SK-N-SH treated with all-trans-retinoic acid at 6 μM for 48 hours (cell line): Measurements from ENCODE around the gene SOS1.
A peak's percentile ranks its signal among the peaks of the same experiment; 100 is the strongest.

Source experiments
- ATAC-seq: fragments of 200-7000 bp; cut with Tn5 transposase; 3 replicates; pipeline ENCODE4 v1.9.1; 2020; ENCODE audit warnings: mild to moderate bottlenecking, moderate library complexity
- ARNTL ChIP-seq: fragments of 450-650 bp; formaldehyde crosslinking; IDR thresholded peaks from 2 replicates; pipeline ENCODE4 v1.5.0; 2020; ENCODE audit warnings: low read depth, mild to moderate bottlenecking, moderate library complexity, borderline replicate concordance
- CREB5 ChIP-seq: fragments of 250-450 bp; sonication (Bioruptor Pico); IDR thresholded peaks from 2 replicates; pipeline ENCODE4 v1.5.1; 2020; ENCODE audit warnings: low read depth, mild to moderate bottlenecking, moderate library complexity
- CSDC2 ChIP-seq: fragments of 250-450 bp; sonication (Bioruptor Pico); IDR thresholded peaks from 2 replicates; pipeline ENCODE4 v1.5.0; 2020; ENCODE audit warnings: mild to moderate bottlenecking, moderate library complexity
- ESRRG ChIP-seq: fragments of 250-450 bp; sonication (Bioruptor Pico); IDR thresholded peaks from 2 replicates; pipeline ENCODE4 v1.6.1; 2021; ENCODE audit warnings: mild to moderate bottlenecking
- GLIS3 ChIP-seq: fragments of 250-450 bp; sonication (Bioruptor Pico); IDR thresholded peaks from 2 replicates; pipeline ENCODE4 v1.5.0; 2020; ENCODE audit warnings: mild to moderate bottlenecking, moderate library complexity
- ISL1 ChIP-seq: fragments of 250-450 bp; sonication (Bioruptor Pico); IDR thresholded peaks from 2 replicates; pipeline ENCODE4 v2.1.2; 2022; ENCODE audit warnings: mild to moderate bottlenecking, moderate library complexity
- OSR1 ChIP-seq: fragments of 250-450 bp; sonication (Bioruptor Pico); IDR thresholded peaks from 2 replicates; pipeline ENCODE4 v1.8.0; 2022; ENCODE audit warnings: moderate library complexity, mild to moderate bottlenecking, inconsistent platforms
- PPARA ChIP-seq: fragments of 250-450 bp; sonication (Bioruptor Pico); IDR thresholded peaks from 2 replicates; pipeline ENCODE4 v1.5.0; 2020; ENCODE audit warnings: mild to moderate bottlenecking, borderline replicate concordance
- RARB ChIP-seq: fragments of 250-450 bp; sonication (Bioruptor Pico); IDR thresholded peaks from 2 replicates; pipeline ENCODE4 v1.8.0; 2021; ENCODE audit warnings: mild to moderate bottlenecking, moderate library complexity
- SNAI2 ChIP-seq: fragments of 250-450 bp; sonication (Bioruptor Pico); IDR thresholded peaks from 2 replicates; pipeline ENCODE4 v1.5.0; 2020; ENCODE audit warnings: mild to moderate bottlenecking, moderate library complexity
- TCF4 ChIP-seq: fragments of 250-450 bp; sonication (Bioruptor Pico); IDR thresholded peaks from 2 replicates; pipeline ENCODE4 v1.8.0; 2021; ENCODE audit warnings: mild to moderate bottlenecking, moderate library complexity, borderline replicate concordance
- TOX ChIP-seq: fragments of 250-450 bp; sonication (Bioruptor Pico); IDR thresholded peaks from 2 replicates; pipeline ENCODE4 v1.8.0; 2021; ENCODE audit warnings: mild to moderate bottlenecking, moderate library complexity, borderline replicate concordance
- TSHZ2 ChIP-seq: fragments of 250-450 bp; sonication (Bioruptor Pico); IDR thresholded peaks from 2 replicates; pipeline ENCODE4 v1.5.0; 2020; ENCODE audit warnings: mild to moderate bottlenecking, moderate library complexity
- ZC3H10 ChIP-seq: fragments of 250-450 bp; sonication (Bioruptor Pico); IDR thresholded peaks from 2 replicates; pipeline ENCODE4 v1.5.1; 2021; ENCODE audit warnings: mild to moderate bottlenecking, moderate library complexity
- ZFP3 ChIP-seq: fragments of 250-450 bp; sonication (Bioruptor Pico); IDR thresholded peaks from 2 replicates; pipeline ENCODE4 v1.5.0; 2020; ENCODE audit warnings: mild to moderate bottlenecking, moderate library complexity
- ZFP30 ChIP-seq: fragments of 450-650 bp; formaldehyde crosslinking; IDR thresholded peaks from 2 replicates; pipeline ENCODE4 v1.5.0; 2022; ENCODE audit warnings: mild to moderate bottlenecking, moderate library complexity
- ZNF565 ChIP-seq: fragments of 450-650 bp; formaldehyde crosslinking; conservative IDR thresholded peaks from 2 replicates; pipeline ENCODE4 v1.5.0; 2020; ENCODE audit warnings: low read depth, mild to moderate bottlenecking, moderate library complexity
- ZNF70 ChIP-seq: fragments of 450-650 bp; formaldehyde crosslinking; IDR thresholded peaks from 2 replicates; pipeline ENCODE4 v1.5.0; 2020; ENCODE audit warnings: mild to moderate bottlenecking, moderate library complexity
- ZNF8 ChIP-seq: fragments of 450-650 bp; formaldehyde crosslinking; IDR thresholded peaks from 2 replicates; pipeline ENCODE4 v1.5.0; 2020; ENCODE audit warnings: mild to moderate bottlenecking, moderate library complexity
- TF ChIP-seq, protein P1 (sequence below): fragments of 250-450 bp; sonication (Bioruptor Pico); IDR thresholded peaks from 2 replicates; pipeline ENCODE4 v1.8.0; 2020; ENCODE audit warnings: mild to moderate bottlenecking, moderate library complexity, borderline replicate concordance
- TF ChIP-seq, protein P2 (sequence below): fragments of 250-450 bp; sonication (Bioruptor Pico); IDR thresholded peaks from 2 replicates; pipeline ENCODE4 v1.5.1; 2021; ENCODE audit warnings: mild to moderate bottlenecking, moderate library complexity

The SOS1 gene

GRCh38 chr2:39120521-39120770, 405 bp downstream of the SOS1 start:
- ATAC-seq = no peak
- TF ChIP-seq ZC3H10 (CRISPR knock-in tag) = no peak
- TF ChIP-seq OSR1 (CRISPR knock-in tag) = no peak
- TF ChIP-seq, protein P1, sequence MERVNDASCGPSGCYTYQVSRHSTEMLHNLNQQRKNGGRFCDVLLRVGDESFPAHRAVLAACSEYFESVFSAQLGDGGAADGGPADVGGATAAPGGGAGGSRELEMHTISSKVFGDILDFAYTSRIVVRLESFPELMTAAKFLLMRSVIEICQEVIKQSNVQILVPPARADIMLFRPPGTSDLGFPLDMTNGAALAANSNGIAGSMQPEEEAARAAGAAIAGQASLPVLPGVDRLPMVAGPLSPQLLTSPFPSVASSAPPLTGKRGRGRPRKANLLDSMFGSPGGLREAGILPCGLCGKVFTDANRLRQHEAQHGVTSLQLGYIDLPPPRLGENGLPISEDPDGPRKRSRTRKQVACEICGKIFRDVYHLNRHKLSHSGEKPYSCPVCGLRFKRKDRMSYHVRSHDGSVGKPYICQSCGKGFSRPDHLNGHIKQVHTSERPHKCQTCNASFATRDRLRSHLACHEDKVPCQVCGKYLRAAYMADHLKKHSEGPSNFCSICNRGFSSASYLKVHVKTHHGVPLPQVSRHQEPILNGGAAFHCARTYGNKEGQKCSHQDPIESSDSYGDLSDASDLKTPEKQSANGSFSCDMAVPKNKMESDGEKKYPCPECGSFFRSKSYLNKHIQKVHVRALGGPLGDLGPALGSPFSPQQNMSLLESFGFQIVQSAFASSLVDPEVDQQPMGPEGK (CRISPR knock-in tag) = no peak
- TF ChIP-seq RARB (CRISPR knock-in tag) = no peak

DNA sequence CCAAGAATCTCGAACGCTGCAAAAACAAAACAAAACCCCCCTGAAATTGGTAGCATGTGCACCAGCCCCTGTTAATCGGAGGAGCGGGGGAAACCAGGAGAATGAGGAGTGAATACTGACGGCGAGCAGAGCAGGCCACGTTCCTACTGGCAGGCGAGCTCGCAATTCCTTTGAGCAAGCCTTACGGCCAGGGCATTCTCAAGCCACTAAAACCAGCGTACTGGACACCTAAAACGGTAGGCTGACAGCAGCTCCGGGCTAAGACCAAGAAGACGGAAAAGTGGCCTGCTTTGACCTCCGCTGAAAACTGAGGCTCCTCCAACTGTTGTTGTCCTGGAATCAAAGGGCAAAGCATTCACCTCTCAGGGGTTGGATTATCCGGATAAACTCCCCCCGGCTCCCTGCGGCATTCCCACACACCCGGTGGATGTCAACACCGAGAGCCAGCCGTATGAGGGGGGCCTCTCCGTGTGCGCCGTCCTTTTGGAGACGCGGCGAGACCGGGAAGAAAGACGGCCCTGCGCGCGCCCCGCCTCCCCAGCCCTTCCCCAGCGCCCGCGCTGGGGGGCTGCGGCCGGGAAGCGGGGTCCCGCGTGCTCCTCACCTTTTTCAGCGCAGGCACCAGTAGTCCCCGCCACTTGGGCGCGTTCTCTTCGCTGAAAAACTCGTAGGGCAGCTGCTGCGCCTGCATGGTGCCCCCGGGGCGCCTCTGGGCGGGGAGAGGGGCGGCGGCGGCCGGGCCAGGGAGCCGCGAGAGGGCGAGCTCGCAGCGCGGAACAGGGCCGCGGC, 925 bp downstream of the SOS1 start:
- TF ChIP-seq ZNF70 (CRISPR knock-in tag) = no peak
- no peak for TF ChIP-seq CSDC2
- TF ChIP-seq TSHZ2 (CRISPR knock-in tag) = no peak
- TF ChIP-seq GLIS3 (CRISPR knock-in tag) = no peak
- TF ChIP-seq CREB5 (CRISPR knock-in tag) = no peak
- TF ChIP-seq OSR1 (CRISPR knock-in tag) = no peak
- TF ChIP-seq RARB (CRISPR knock-in tag) = no peak
- no peak for TF ChIP-seq ISL1
- no peak for TF ChIP-seq TCF4 (CRISPR knock-in tag)
- TF ChIP-seq ZC3H10 (CRISPR knock-in tag) = no peak
- no peak for TF ChIP-seq ZNF8 (CRISPR knock-in tag)
- peak; percentile 49 for ATAC-seq

DNA sequence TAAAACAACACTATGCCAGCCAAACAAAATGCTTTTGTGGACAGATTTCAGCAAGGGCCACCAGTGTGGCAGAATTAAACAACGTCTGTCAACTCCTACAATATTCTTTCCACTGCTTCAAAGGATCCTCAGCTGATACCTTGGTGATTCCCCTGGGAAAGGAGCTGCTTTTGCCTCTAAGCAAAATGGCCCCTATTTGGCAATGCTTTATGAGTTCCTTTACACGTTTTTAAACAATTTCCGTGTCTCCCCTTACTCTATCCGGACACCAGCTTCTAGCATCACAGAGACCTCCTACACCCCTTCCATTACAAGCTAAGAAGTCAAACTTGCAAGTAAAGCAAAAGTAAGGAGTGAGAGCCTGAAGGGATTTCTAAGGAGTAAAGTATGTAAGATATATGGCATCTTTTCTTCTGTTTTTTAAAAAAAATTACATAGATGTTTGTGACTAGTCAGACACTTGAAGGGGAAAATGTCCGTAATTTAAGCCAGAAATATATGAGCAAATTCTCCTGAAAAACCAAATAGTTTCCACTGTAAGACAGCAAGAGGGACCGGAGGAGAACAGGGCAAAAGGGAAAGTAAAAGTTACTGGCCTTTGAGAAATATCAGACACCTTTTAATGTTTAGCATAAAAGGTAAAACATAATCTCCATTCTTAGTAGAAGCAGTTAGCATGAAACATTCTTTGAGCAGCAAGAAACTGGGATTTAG, 1.9 kb downstream of the SOS1 start:
- TF ChIP-seq ARNTL (CRISPR knock-in tag) (no peak), TCF4 (CRISPR knock-in tag) (no peak)
- TF ChIP-seq, protein P2, sequence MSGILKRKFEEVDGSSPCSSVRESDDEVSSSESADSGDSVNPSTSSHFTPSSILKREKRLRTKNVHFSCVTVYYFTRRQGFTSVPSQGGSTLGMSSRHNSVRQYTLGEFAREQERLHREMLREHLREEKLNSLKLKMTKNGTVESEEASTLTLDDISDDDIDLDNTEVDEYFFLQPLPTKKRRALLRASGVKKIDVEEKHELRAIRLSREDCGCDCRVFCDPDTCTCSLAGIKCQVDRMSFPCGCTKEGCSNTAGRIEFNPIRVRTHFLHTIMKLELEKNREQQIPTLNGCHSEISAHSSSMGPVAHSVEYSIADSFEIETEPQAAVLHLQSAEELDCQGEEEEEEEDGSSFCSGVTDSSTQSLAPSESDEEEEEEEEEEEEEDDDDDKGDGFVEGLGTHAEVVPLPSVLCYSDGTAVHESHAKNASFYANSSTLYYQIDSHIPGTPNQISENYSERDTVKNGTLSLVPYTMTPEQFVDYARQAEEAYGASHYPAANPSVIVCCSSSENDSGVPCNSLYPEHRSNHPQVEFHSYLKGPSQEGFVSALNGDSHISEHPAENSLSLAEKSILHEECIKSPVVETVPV (CRISPR knock-in tag) = no peak
- no peak for ATAC-seq

- no peak for ATAC-seq
- TF ChIP-seq, protein P1 (CRISPR knock-in tag) = no peak
- TF ChIP-seq SNAI2 (no peak), CSDC2 (no peak), ISL1 (no peak), PPARA (CRISPR knock-in tag) (no peak), TSHZ2 (CRISPR knock-in tag) (no peak), ZNF565 (no peak), ESRRG (CRISPR knock-in tag) (no peak), ZFP30 (CRISPR knock-in tag) (no peak), ZNF8 (CRISPR knock-in tag) (no peak), ZFP3 (CRISPR knock-in tag) (no peak), RARB (CRISPR knock-in tag) (no peak), TCF4 (CRISPR knock-in tag) (no peak), TOX (CRISPR knock-in tag) (no peak)
- TF ChIP-seq, protein P2 (CRISPR knock-in tag) = no peak
Observed at GRCh38 chr2:39115556-39115955, 5.3 kb downstream of the SOS1 start.
